Measurements from ENCODE around the gene KDM3A.

KDM3A gene

GRCh38 chr2:86443631-86444350, 2.6 kb downstream of the KDM3A start:
- H3K9ac ChIP-seq (ENCODE audit: low read depth, low read length), result no peak overlapping the region
- H3K9me3 ChIP-seq (ENCODE audit: control insufficient read depth, insufficient read depth, low read length), result peaks cover 13% of the 10 kb centered on the region
- H3K36me3 ChIP-seq (ENCODE audit: insufficient read depth, low read length), result 0 out of 2 replicates have a peak, but pooled peaks cover 4% of the 10 kb centered on the region
- H3K4me1 ChIP-seq (ENCODE audit: insufficient read depth, low read length), result peaks cover 4% of the 10 kb centered on the region

GRCh38 chr2:86445436-86445835, 4.3 kb downstream of the KDM3A start:
- no peaks in the 10 kb centered on the region for H3K9me3 ChIP-seq (ENCODE audit: control insufficient read depth, insufficient read depth, low read length)
- H3K4me1 ChIP-seq (ENCODE audit: insufficient read depth, low read length), result peaks cover 4% of the 10 kb centered on the region
- no peak overlapping the region for H3K9ac ChIP-seq (ENCODE audit: low read depth, low read length)
- H3K36me3 ChIP-seq (ENCODE audit: insufficient read depth, low read length), result peaks cover 11% of the 10 kb centered on the region; the same call in 1 of the 2 replicates

- no peak overlapping the region for H3K9ac ChIP-seq (ENCODE audit: low read depth, low read length)
- H3K9me3 ChIP-seq (ENCODE audit: control insufficient read depth, insufficient read depth, low read length), result no peaks in the 10 kb centered on the region
- peaks cover 4% of the 10 kb centered on the region for H3K4me1 ChIP-seq (ENCODE audit: insufficient read depth, low read length)
- H3K36me3 ChIP-seq (ENCODE audit: insufficient read depth, low read length), result peaks cover 16% of the 10 kb centered on the region; the same call in 1 of the 2 replicates
Observed at GRCh38 chr2:86446060-86446459, 4.9 kb downstream of the KDM3A start.

- H3K9ac ChIP-seq (ENCODE audit: low read depth, low read length), result no peak overlapping the region
- no peaks in the 10 kb centered on the region for H3K9me3 ChIP-seq (ENCODE audit: control insufficient read depth, insufficient read depth, low read length)
- no peaks in the 10 kb centered on the region for H3K4me1 ChIP-seq (ENCODE audit: insufficient read depth, low read length)
- H3K36me3 ChIP-seq (ENCODE audit: insufficient read depth, low read length), result peaks cover 25% of the 10 kb centered on the region; the same call in 1 of the 2 replicates
Observed at GRCh38 chr2:86453836-86454235, 12.7 kb downstream of the KDM3A start.

- Histone ChIP-seq H3K36me3 (ENCODE audit: insufficient read depth, low read length) (peaks cover 25% of the 10 kb centered on the region; the same call in 1 of the 2 replicates), H3K9me3 (ENCODE audit: control insufficient read depth, insufficient read depth, low read length) (no peaks in the 10 kb centered on the region), H3K9ac (ENCODE audit: low read depth, low read length) (no peak overlapping the region), H3K4me1 (ENCODE audit: insufficient read depth, low read length) (no peaks in the 10 kb centered on the region)
Observed at GRCh38 chr2:86454238-86454637, 13.1 kb downstream of the KDM3A start.

- H3K36me3 ChIP-seq (ENCODE audit: insufficient read depth, low read length), result peaks cover 20% of the 10 kb centered on the region; the same call in 1 of the 2 replicates
- H3K9ac ChIP-seq (ENCODE audit: low read depth, low read length), result no peak overlapping the region
- no peaks in the 10 kb centered on the region for H3K9me3 ChIP-seq (ENCODE audit: control insufficient read depth, insufficient read depth, low read length)
- H3K4me1 ChIP-seq (ENCODE audit: insufficient read depth, low read length), result no peaks in the 10 kb centered on the region
Observed at GRCh38 chr2:86455181-86455580, 14.0 kb downstream of the KDM3A start.

- Histone ChIP-seq H3K9ac (ENCODE audit: low read depth, low read length) (no peak overlapping the region), H3K36me3 (ENCODE audit: insufficient read depth, low read length) (peaks cover 9% of the 10 kb centered on the region), H3K4me1 (ENCODE audit: insufficient read depth, low read length) (no peaks in the 10 kb centered on the region), H3K9me3 (ENCODE audit: control insufficient read depth, insufficient read depth, low read length) (no peaks in the 10 kb centered on the region)
Observed at GRCh38 chr2:86461042-86461743, 20.0 kb downstream of the KDM3A start.

GRCh38 chr2:86464652-86465051, 23.5 kb downstream of the KDM3A start:
- Histone ChIP-seq H3K4me1 (ENCODE audit: insufficient read depth, low read length) (no peaks in the 10 kb centered on the region), H3K9me3 (ENCODE audit: control insufficient read depth, insufficient read depth, low read length) (no peaks in the 10 kb centered on the region), H3K36me3 (ENCODE audit: insufficient read depth, low read length) (peaks cover 17% of the 10 kb centered on the region), H3K9ac (ENCODE audit: low read depth, low read length) (no peak overlapping the region)

GRCh38 chr2:86466306-86466705, 25.1 kb downstream of the KDM3A start:
- peaks cover 11% of the 10 kb centered on the region for H3K36me3 ChIP-seq (ENCODE audit: insufficient read depth, low read length)
- H3K9me3 ChIP-seq (ENCODE audit: control insufficient read depth, insufficient read depth, low read length), result no peaks in the 10 kb centered on the region

GRCh38 chr2:86468162-86469033, 27.2 kb downstream of the KDM3A start:
- Histone ChIP-seq H3K4me1 (ENCODE audit: insufficient read depth, low read length) (no peaks in the 10 kb centered on the region), H3K36me3 (ENCODE audit: insufficient read depth, low read length) (peaks cover 11% of the 10 kb centered on the region), H3K9me3 (ENCODE audit: control insufficient read depth, insufficient read depth, low read length) (no peaks in the 10 kb centered on the region), H3K9ac (ENCODE audit: low read depth, low read length) (no peak overlapping the region)

More at GRCh38 chr2:86466306-86466705, 25.1 kb downstream of the KDM3A start:
- no peaks in the 10 kb centered on the region for H3K4me1 ChIP-seq (ENCODE audit: insufficient read depth, low read length)
- H3K9ac ChIP-seq (ENCODE audit: low read depth, low read length), result no peak overlapping the region

- H3K9me3 ChIP-seq (ENCODE audit: control insufficient read depth, insufficient read depth, low read length), result no peaks in the 10 kb centered on the region
- peaks cover 8% of the 10 kb centered on the region for H3K36me3 ChIP-seq (ENCODE audit: insufficient read depth, low read length)
- H3K9ac ChIP-seq (ENCODE audit: low read depth, low read length), result no peak overlapping the region
- H3K4me1 ChIP-seq (ENCODE audit: insufficient read depth, low read length), result no peaks in the 10 kb centered on the region
Observed at GRCh38 chr2:86470890-86471289, 29.7 kb downstream of the KDM3A start.

- Histone ChIP-seq H3K9me3 (ENCODE audit: control insufficient read depth, insufficient read depth, low read length) (no peaks in the 10 kb centered on the region), H3K36me3 (ENCODE audit: insufficient read depth, low read length) (peaks cover 6% of the 10 kb centered on the region), H3K9ac (ENCODE audit: low read depth, low read length) (no peak overlapping the region), H3K4me1 (ENCODE audit: insufficient read depth, low read length) (no peaks in the 10 kb centered on the region)
Observed at GRCh38 chr2:86471637-86472036, 30.5 kb downstream of the KDM3A start.

- Histone ChIP-seq H3K36me3 (ENCODE audit: insufficient read depth, low read length) (no peaks in the 10 kb centered on the region), H3K4me1 (ENCODE audit: insufficient read depth, low read length) (no peaks in the 10 kb centered on the region; the same call in 1 of the 2 replicates), H3K9me3 (ENCODE audit: control insufficient read depth, insufficient read depth, low read length) (no peaks in the 10 kb centered on the region), H3K9ac (ENCODE audit: low read depth, low read length) (no peak overlapping the region)
Observed at GRCh38 chr2:86476092-86476491, 34.9 kb downstream of the KDM3A start.

- H3K36me3 ChIP-seq (ENCODE audit: insufficient read depth, low read length), result no peaks in the 10 kb centered on the region; the same call in 1 of the 2 replicates
- H3K9me3 ChIP-seq (ENCODE audit: control insufficient read depth, insufficient read depth, low read length), result no peaks in the 10 kb centered on the region
- H3K4me1 ChIP-seq (ENCODE audit: insufficient read depth, low read length), result no peaks in the 10 kb centered on the region; the same call in 1 of the 2 replicates
- H3K9ac ChIP-seq (ENCODE audit: low read depth, low read length), result no peak overlapping the region
Observed at GRCh38 chr2:86476918-86477317, 35.7 kb downstream of the KDM3A start.
